Mucosa of descending colon (tissue), 3 donors: ENCODE results near the gene GABRP. TPM values are rescaled to one million over a fixed set of nuclear protein-coding genes. Genes with fewer than 3 reads are reported as not detected.

Experiments
- ATAC-seq: fragments of 200-7000 bp; cut with Tn5 transposase; one replicate; pipeline ENCODE4 v1.9.1; 2020; ENCODE audit warnings: mild to moderate bottlenecking, moderate library complexity
- DNase-seq, 3 donors: peaks; one replicate each; pipeline ENCODE4 v3.0.0-alpha.2; 2020
- H3K36me3 ChIP-seq: fragments of 200-600 bp; one replicate; pipeline ENCODE4 v1.8.0; 2021; ENCODE audit warnings: low read depth, mild to moderate bottlenecking
- H3K4me1 ChIP-seq: fragments of 200-600 bp; one replicate; pipeline ENCODE4 v1.8.0; 2021; ENCODE audit warnings: low read depth, mild to moderate bottlenecking
- H3K4me3 ChIP-seq: fragments of 200-600 bp; one replicate; pipeline ENCODE4 v1.8.0; 2021; ENCODE audit warnings: mild to moderate bottlenecking
- H3K9me3 ChIP-seq: fragments of 200-600 bp; one replicate; pipeline ENCODE4 v1.8.0; 2021; ENCODE audit warnings: mild to moderate bottlenecking
- intact Hi-C, 2 donors: fragments of 100-400 bp; cut with DNase I in 1 of 2; cut with micrococcal nuclease in 1 of 2; formaldehyde crosslinking; loops; one replicate each; pipeline versions ENCODE4 v1.11.0 to v1.11.1; 2022; cut with DNase I, micrococcal nuclease
- total RNA-seq, 3 donors: library from RNA; stranded (reverse); fragmentation: NEBNext Ultra II Directional in 2 of 3; extraction: Animal tissue kit (Norgen Biotek cat#: 25700) in 2 of 3; gene quantifications; one replicate each; pipeline versions ENCODE4 v1.2.1 to v1.2.4, GENCODE V29; 2021 to 2023
- TF ChIP-seq, protein P1 (sequence below): fragments of 200-600 bp; IDR thresholded peaks from one replicate; pipeline ENCODE4 v1.8.0; 2022; ENCODE audit warnings: antibody characterized with exemption, mild to moderate bottlenecking
- donor health status: DM: no; HTN: no; CAD: no; lungs with moderate emphysema.
- donor health status: DM: no; HTN: no; CAD: no.
- donor health status: DM: no; HTN: yes; CAD: no.

Gene GABRP
- total RNA-seq, 3 donors from 2014 or later = 0.09 to 2.0 TPM; not detected in 1

DNA sequence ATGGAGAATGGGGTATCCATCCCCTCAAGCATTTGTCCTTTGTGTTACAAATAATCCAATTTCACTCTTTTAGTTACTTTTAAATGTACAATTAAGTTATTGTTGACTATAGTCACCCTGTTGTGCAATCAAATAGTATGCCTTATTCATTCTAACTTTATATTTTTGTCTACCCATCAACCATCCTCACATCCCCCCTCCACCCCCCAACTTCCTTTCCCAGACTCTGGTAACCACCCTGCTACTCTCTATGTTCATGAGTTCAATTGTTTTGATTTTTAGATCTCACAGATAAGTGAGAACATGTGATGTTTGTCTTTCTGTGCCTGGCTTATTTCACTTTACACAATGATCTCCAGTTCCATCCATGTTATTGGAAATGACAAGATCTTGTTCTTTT is 62.9 kb downstream of the GABRP start:
- no peak for ATAC-seq
- intact Hi-C loops = no loop called here
- Histone ChIP-seq H3K9me3 (no peaks in the 10 kb centered on the region), H3K4me3 (no peak overlapping the region), H3K4me1 (no peaks in the 10 kb centered on the region), H3K36me3 (no peaks in the 10 kb centered on the region)
- no peak for DNase-seq
- TF ChIP-seq, protein P1, sequence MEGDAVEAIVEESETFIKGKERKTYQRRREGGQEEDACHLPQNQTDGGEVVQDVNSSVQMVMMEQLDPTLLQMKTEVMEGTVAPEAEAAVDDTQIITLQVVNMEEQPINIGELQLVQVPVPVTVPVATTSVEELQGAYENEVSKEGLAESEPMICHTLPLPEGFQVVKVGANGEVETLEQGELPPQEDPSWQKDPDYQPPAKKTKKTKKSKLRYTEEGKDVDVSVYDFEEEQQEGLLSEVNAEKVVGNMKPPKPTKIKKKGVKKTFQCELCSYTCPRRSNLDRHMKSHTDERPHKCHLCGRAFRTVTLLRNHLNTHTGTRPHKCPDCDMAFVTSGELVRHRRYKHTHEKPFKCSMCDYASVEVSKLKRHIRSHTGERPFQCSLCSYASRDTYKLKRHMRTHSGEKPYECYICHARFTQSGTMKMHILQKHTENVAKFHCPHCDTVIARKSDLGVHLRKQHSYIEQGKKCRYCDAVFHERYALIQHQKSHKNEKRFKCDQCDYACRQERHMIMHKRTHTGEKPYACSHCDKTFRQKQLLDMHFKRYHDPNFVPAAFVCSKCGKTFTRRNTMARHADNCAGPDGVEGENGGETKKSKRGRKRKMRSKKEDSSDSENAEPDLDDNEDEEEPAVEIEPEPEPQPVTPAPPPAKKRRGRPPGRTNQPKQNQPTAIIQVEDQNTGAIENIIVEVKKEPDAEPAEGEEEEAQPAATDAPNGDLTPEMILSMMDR = no peak

DNA sequence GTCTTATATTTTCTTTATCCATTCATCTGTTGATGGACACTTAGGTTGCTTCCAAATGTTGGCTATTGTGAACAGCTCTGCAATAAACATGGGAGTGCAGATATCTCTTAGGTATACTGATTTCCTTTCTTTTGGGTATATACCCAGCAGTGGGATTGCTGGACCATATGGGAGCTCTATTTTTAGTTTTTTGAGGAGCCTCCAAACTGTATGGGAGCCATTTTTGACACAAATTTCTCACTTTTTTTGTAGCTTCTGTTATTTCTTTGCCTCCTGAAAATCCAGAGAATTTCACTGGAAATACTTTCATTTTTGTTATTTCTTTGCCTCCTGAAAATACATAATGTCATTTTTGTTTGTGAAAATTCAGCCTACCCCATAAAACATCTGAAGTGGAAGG is 63.3 kb downstream of the GABRP start:
- Histone ChIP-seq H3K9me3 (no peaks in the 10 kb centered on the region), H3K4me1 (no peaks in the 10 kb centered on the region), H3K36me3 (no peaks in the 10 kb centered on the region), H3K4me3 (no peak overlapping the region)
- no peak for DNase-seq
- ATAC-seq = no peak
- TF ChIP-seq, protein P1 = no peak
- intact Hi-C loops = no loop called here

DNA sequence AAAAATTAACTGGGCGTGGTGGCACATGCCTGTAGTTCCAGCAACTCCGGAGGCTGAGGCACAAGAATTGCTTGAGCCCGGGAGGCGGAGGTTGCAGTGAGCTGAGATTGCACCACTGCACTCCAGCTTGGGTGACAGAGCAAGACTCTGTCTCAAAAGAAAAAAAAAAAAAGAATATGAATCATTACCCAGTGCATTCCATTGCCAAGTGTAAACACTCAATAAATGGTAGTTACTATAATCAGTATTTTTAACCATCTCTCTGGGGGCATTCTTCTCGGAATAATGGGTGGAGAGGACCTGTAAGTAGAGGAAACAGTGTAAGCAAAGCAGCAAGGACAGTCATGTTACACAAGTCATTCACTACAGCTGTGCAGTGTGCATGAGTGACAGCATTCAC is 64.5 kb downstream of the GABRP start:
- H3K4me1 ChIP-seq = no peaks in the 10 kb centered on the region
- TF ChIP-seq, protein P1 = no peak
- H3K9me3 ChIP-seq = no peaks in the 10 kb centered on the region
- no peak overlapping the region for H3K4me3 ChIP-seq
- no peak for ATAC-seq
- DNase-seq = no peak
- H3K36me3 ChIP-seq = no peaks in the 10 kb centered on the region
- intact Hi-C loops = no loop called here

- H3K9me3 ChIP-seq = no peaks in the 10 kb centered on the region
- H3K36me3 ChIP-seq = no peaks in the 10 kb centered on the region
- ATAC-seq (no peak), DNase-seq (no peak)
- no peak overlapping the region for H3K4me3 ChIP-seq
- no peaks in the 10 kb centered on the region for H3K4me1 ChIP-seq
- TF ChIP-seq, protein P1 = no peak
- intact Hi-C loops = no loop called here
Measured at GRCh38 chr5:170849374-170849773, 65.8 kb downstream of the GABRP start.

- intact Hi-C loops = no loop called here
- DNase-seq (no peak), ATAC-seq (no peak)
- H3K9me3 ChIP-seq = peaks cover under 1% of the 10 kb centered on the region
- TF ChIP-seq, protein P1 = no peak
- no peak overlapping the region for H3K4me3 ChIP-seq
- no peaks in the 10 kb centered on the region for H3K4me1 ChIP-seq
- no peaks in the 10 kb centered on the region for H3K36me3 ChIP-seq
Measured at GRCh38 chr5:170854566-170854965, 71.0 kb downstream of the GABRP start.

GRCh38 chr5:170857066-170857465 is 73.5 kb downstream of the GABRP start:
- TF ChIP-seq, protein P1 = no peak
- DNase-seq (no peak), ATAC-seq (no peak)
- no peaks in the 10 kb centered on the region for H3K36me3 ChIP-seq
- H3K4me3 ChIP-seq = no peak overlapping the region
- peaks cover 13% of the 10 kb centered on the region for H3K9me3 ChIP-seq
- intact Hi-C loops = no loop called here
- no peaks in the 10 kb centered on the region for H3K4me1 ChIP-seq
